ENCODE measurements around the gene PBRM1. TPM values are rescaled to one million over a fixed set of nuclear protein-coding genes. Genes with fewer than 3 reads are reported as not detected.
A peak's percentile ranks its signal among the peaks of the same experiment; 100 is the strongest.

PBRM1 gene
- total and polyA plus RNA-seq, 2 of the 13 experiments (the other 11 are each of a cell fraction or from before 2014, with no cell fraction given) = 10.9 to 33.2 TPM

- no peak; the same call in 1 of the 2 replicates for TF ChIP-seq MEIS1 (CRISPR knock-in tag; IDR thresholded peaks at IDR 0.05; ENCODE audit: borderline replicate concordance)
- peak; percentile 30; the same call in 1 of the 2 replicates for TF ChIP-seq ZNF441 (CRISPR knock-in tag; IDR thresholded peaks at IDR 0.05; ENCODE audit: borderline replicate concordance)
- TF ChIP-seq E2F5 (CRISPR knock-in tag; conservative IDR thresholded peaks at IDR 0.05) = no peak
- TF ChIP-seq ZEB1 (IDR thresholded peaks at IDR 0.05; ENCODE audit: insufficient replicate concordance, low read depth) = no peak
- 0 out of 2 replicates have a peak, but pooled peaks have one; percentile 37 for TF ChIP-seq SMAD1 (CRISPR knock-in tag; IDR thresholded peaks at IDR 0.05; ENCODE audit: borderline replicate concordance, low read depth)
- TF ChIP-seq ZNF280D (CRISPR knock-in tag; IDR thresholded peaks at IDR 0.05) = peak; percentile 21; the same call in 1 of the 2 replicates
- TF ChIP-seq PHF21A (CRISPR knock-in tag; IDR thresholded peaks at IDR 0.05) = no peak; the same call in 1 of the 2 replicates
- no peak for TF ChIP-seq NR0B2 (CRISPR knock-in tag; IDR thresholded peaks at IDR 0.05)
- TF ChIP-seq ZNF572 (CRISPR knock-in tag; IDR thresholded peaks at IDR 0.05) = peak; percentile 19; the same call in 1 of the 2 replicates
- no peak for TF ChIP-seq ATF6 (CRISPR knock-in tag; conservative IDR thresholded peaks at IDR 0.05)
- TF ChIP-seq MTA1 (CRISPR knock-in tag; IDR thresholded peaks at IDR 0.05; ENCODE audit: borderline replicate concordance) = no peak; the same call in 1 of the 2 replicates
- TF ChIP-seq ZNF350 (CRISPR knock-in tag; IDR thresholded peaks at IDR 0.05; ENCODE audit: borderline replicate concordance, low read depth) = peak; percentile 63
- TF ChIP-seq ZNF549 (CRISPR knock-in tag; IDR thresholded peaks at IDR 0.05) = no peak
- no peak for TF ChIP-seq NCOA5 (CRISPR knock-in tag; IDR thresholded peaks at IDR 0.05)
- no peak; the same call in 1 of the 2 replicates for TF ChIP-seq ZNF333 (CRISPR knock-in tag; IDR thresholded peaks at IDR 0.05; ENCODE audit: borderline replicate concordance)
- no peak for TF ChIP-seq ZNF512B (CRISPR knock-in tag; IDR thresholded peaks at IDR 0.05; ENCODE audit: borderline replicate concordance)
- TF ChIP-seq ATF7 (IDR thresholded peaks at IDR 0.05) = no peak
- TF ChIP-seq ATF7 (CRISPR knock-in tag; IDR thresholded peaks at IDR 0.05) = no peak
- TF ChIP-seq ZNF20 (CRISPR knock-in tag; IDR thresholded peaks at IDR 0.05) = no peak
Measured at GRCh38 chr3:52534281-52535183, 151.2 kb downstream of the PBRM1 start (continued).
